HG03066 (cell line): Measurements from ENCODE around the gene ITIH1.

Experiments
- ATAC-seq: cut with Tn5 transposase; IDR thresholded peaks from one replicate; pipeline ENCODE4 v1.9.1; 2021; ENCODE audit warnings: low read depth; ENCODE audit not compliant: unreplicated experiment

ITIH1 gene

GRCh38 chr3:52809149-52809548, 31.8 kb downstream of the ITIH1 start:
- ATAC-seq, result no peak

- ATAC-seq, result no peak
Measured at GRCh38 chr3:52809662-52810377, 32.4 kb downstream of the ITIH1 start.

GRCh38 chr3:52810923-52811322, 33.5 kb downstream of the ITIH1 start:
- no peak for ATAC-seq

- no peak for ATAC-seq
Measured at GRCh38 chr3:52811452-52812011, 34.1 kb downstream of the ITIH1 start.

GRCh38 chr3:52813810-52814209, 36.4 kb downstream of the ITIH1 start:
- no peak for ATAC-seq

GRCh38 chr3:52816199-52816598, 38.8 kb downstream of the ITIH1 start:
- ATAC-seq, result no peak

- ATAC-seq, result no peak
Measured at GRCh38 chr3:52816654-52817053, 39.3 kb downstream of the ITIH1 start.

- no peak for ATAC-seq
Measured at GRCh38 chr3:52817221-52817620, 39.8 kb downstream of the ITIH1 start.

GRCh38 chr3:52817860-52818259, 40.5 kb downstream of the ITIH1 start:
- ATAC-seq, result no peak

GRCh38 chr3:52819936-52820335, 42.5 kb downstream of the ITIH1 start:
- no peak for ATAC-seq

- no peak for ATAC-seq
Measured at GRCh38 chr3:52820736-52821135, 43.3 kb downstream of the ITIH1 start.

GRCh38 chr3:52822363-52822762, 45.0 kb downstream of the ITIH1 start:
- ATAC-seq, result no peak

- no peak for ATAC-seq
Measured at GRCh38 chr3:52824037-52824436, 46.6 kb downstream of the ITIH1 start.

GRCh38 chr3:52827441-52827840, 50.0 kb downstream of the ITIH1 start:
- no peak for ATAC-seq

- no peak for ATAC-seq
Measured at GRCh38 chr3:52827866-52828376, 50.5 kb downstream of the ITIH1 start.

- ATAC-seq, result no peak
Measured at GRCh38 chr3:52829482-52829881, 52.1 kb downstream of the ITIH1 start.

GRCh38 chr3:52829906-52830463, 52.6 kb downstream of the ITIH1 start:
- ATAC-seq, result no peak

GRCh38 chr3:52830535-52831258, 53.3 kb downstream of the ITIH1 start, which contains the start of gene ITIH4:
TSS of gene ITIH4 (minus strand) at chr3:52830672. CDS start at chr3:52830642, 30 bp downstream.
- no peak for ATAC-seq

- no peak for ATAC-seq
Measured at GRCh38 chr3:52831500-52832301, 54.3 kb downstream of the ITIH1 start.

- ATAC-seq, result no peak
Measured at GRCh38 chr3:52833202-52833601, 55.8 kb downstream of the ITIH1 start.
